ENCODE data around the gene ARHGEF39. TPM values are rescaled to one million over a fixed set of nuclear protein-coding genes. Genes with fewer than 3 reads are reported as not detected.

ARHGEF39 gene
- polyA plus RNA-seq, 2 of the 4 experiments (the other 2 are of a cell fraction): 17.6 to 19.5 TPM

DNA sequence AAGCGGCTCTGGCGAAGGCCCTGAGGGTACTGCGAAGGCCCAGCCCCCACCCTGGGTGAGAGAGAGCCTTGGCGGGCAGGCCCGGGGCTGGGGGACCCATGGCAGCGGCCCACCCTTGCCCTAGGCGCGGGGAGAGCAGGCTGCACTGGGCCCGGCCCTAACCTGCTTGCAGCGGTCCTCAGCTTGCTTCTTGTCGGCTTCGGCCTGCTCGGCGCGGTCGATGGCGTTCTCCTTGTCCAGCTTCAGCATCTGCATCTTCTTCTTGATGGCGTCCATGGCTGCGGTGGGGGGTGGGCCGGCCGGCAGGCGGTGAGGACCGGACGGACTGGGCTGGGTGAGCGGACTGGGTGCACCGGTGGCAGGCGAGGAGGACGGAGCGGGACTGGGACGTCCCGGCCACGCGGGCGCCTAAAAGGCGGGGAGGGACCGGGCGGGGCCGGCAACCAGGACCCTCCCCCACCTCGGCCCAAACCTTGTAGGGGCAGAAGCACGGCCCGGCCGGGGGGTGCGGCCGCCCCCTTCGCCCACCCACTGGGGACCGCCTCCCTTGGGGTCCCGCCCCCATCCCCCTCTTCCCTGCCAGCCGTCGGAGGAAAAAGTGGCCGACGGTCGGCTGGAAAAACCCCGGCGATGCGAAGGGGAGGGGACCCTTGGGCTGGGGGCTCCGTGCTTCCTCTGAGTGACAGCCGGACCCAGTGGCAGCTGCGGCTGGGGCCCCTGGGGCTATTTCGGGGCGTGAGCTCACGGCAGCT, 24.7 kb upstream of the ARHGEF39 start, which contains the start of gene TPM2 (continued):
- TF ChIP-seq POLR2AphosphoS2 (conservative IDR thresholded peaks at IDR 0.05; ENCODE audit: low read length) (no peak), TP53 (CRISPR knock-in tag; IDR thresholded peaks at IDR 0.05) (0 out of 2 replicates have a peak, but pooled peaks have one; percentile 17), ESRRA (IDR thresholded peaks at IDR 0.05; ENCODE audit: borderline replicate concordance, low read length) (no peak), POLR2A (IDR thresholded peaks at IDR 0.05; ENCODE audit: low read length) (peak; percentile 99), GATA3 (IDR thresholded peaks at IDR 0.05; ENCODE audit: borderline replicate concordance) (peak; percentile 30; the same call in 1 of the 2 replicates), MAX (IDR thresholded peaks at IDR 0.05) (peak; percentile 91), PHF8 (IDR thresholded peaks at IDR 0.05; ENCODE audit: borderline replicate concordance, low read depth) (peak; percentile 66), JUN (IDR thresholded peaks at IDR 0.05) (peak; percentile 33 to 94; a peak in 4 of 5 replicates), ZSCAN20 (CRISPR knock-in tag; IDR thresholded peaks at IDR 0.05) (no peak), CHD2 (IDR thresholded peaks at IDR 0.05; ENCODE audit: low read length, partially characterized antibody) (no peak), FOSB (CRISPR knock-in tag; IDR thresholded peaks at IDR 0.05) (no peak)
- TF ChIP-seq, protein P1, sequence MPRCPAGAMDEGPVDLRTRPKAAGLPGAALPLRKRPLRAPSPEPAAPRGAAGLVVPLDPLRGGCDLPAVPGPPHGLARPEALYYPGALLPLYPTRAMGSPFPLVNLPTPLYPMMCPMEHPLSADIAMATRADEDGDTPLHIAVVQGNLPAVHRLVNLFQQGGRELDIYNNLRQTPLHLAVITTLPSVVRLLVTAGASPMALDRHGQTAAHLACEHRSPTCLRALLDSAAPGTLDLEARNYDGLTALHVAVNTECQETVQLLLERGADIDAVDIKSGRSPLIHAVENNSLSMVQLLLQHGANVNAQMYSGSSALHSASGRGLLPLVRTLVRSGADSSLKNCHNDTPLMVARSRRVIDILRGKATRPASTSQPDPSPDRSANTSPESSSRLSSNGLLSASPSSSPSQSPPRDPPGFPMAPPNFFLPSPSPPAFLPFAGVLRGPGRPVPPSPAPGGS (IDR thresholded peaks at IDR 0.05): peak; percentile 97
- TF ChIP-seq, protein P2, sequence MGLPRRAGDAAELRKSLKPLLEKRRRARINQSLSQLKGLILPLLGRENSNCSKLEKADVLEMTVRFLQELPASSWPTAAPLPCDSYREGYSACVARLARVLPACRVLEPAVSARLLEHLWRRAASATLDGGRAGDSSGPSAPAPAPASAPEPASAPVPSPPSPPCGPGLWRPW (IDR thresholded peaks at IDR 0.05): no peak

- ATAC-seq (peak in 1 of 2 experiments; percentile 5; a peak in 2 of 6 replicates), DNase-seq (ENCODE audit: low read depth in 1 of 2, low spot score in 1 of 2) (peak in 1 of 2 experiments; percentile 25), FAIRE-seq (no peak)
- POLR2A ChIA-PET: interaction anchor here (0.5 to 4.3 kb wide), 10 partner anchors 8 to 59 kb away, joined by 3 to 23 read pairs (median 6); partner anchors contain the start of genes ARHGEF39, CA9, CCDC107 and CREB3
- CTCF ChIA-PET: interaction anchor here (0.9 to 32.5 kb wide), 7 partner anchors 8 to 222 kb away, joined by 3 to 758 read pairs (median 11); partner anchors contain the start of genes ARHGEF39, CA9, CCDC107 and CREB3
- 2% methylated on average over 12 of the region's 12 CpGs for WGBS (ENCODE audit: missing lambda C conversion rate)
- H3K27ac ChIP-seq: peak overlapping the region; percentile 93 to 99
- H3K4me1 ChIP-seq: peaks cover 41% of the 10 kb centered on the region
- TF ChIP-seq GATA3 (IDR thresholded peaks at IDR 0.05; ENCODE audit: borderline replicate concordance): no peak
- TF ChIP-seq FOSL2 (IDR thresholded peaks at IDR 0.05): peak; percentile 14; the same call in 1 of the 2 replicates
- peak; percentile 51; the same call in 1 of the 2 replicates for TF ChIP-seq FOSL2 (CRISPR knock-in tag; IDR thresholded peaks at IDR 0.05)
- TF ChIP-seq ZSCAN20 (CRISPR knock-in tag; IDR thresholded peaks at IDR 0.05): no peak
- H3K9me3 ChIP-seq: no peaks in the 10 kb centered on the region
- H3K4me3 ChIP-seq: peak overlapping the region; percentile 87
- peak overlapping the region; percentile 79 for H3K4me2 ChIP-seq
Observed at GRCh38 chr9:35688558-35689541, 23.9 kb upstream of the ARHGEF39 start.

- no peak for DNase-seq (ENCODE audit: low read depth in 1 of 2, low spot score in 1 of 2)
- H3K4me2 ChIP-seq: peak overlapping the region; percentile 79
- ChIA-PET POLR2A (interaction anchor here (0.5 to 4.3 kb wide), 5 partner anchors 9 to 44 kb away, joined by 3 to 18 read pairs (median 5); partner anchors contain the start of genes ARHGEF39, CA9, CREB3 and TLN1), CTCF (interaction anchor here (0.9 to 32.5 kb wide), 6 partner anchors 8 to 223 kb away, joined by 3 to 758 read pairs (median 42); partner anchors contain the start of genes ARHGEF39, CA9, CCDC107 and CREB3)
- H3K27ac ChIP-seq: peak overlapping the region; percentile 93 to 99
- no peaks in the 10 kb centered on the region for H3K9me3 ChIP-seq
- no peak for FAIRE-seq
- H3K4me1 ChIP-seq: peaks cover 41% of the 10 kb centered on the region
- ATAC-seq: no peak
- WGBS (ENCODE audit: missing lambda C conversion rate): 80% methylated on average over 2 of the region's 2 CpGs
- peak overlapping the region; percentile 87 for H3K4me3 ChIP-seq
- TF ChIP-seq, protein P3, sequence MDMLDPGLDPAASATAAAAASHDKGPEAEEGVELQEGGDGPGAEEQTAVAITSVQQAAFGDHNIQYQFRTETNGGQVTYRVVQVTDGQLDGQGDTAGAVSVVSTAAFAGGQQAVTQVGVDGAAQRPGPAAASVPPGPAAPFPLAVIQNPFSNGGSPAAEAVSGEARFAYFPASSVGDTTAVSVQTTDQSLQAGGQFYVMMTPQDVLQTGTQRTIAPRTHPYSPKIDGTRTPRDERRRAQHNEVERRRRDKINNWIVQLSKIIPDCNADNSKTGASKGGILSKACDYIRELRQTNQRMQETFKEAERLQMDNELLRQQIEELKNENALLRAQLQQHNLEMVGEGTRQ (IDR thresholded peaks at IDR 0.05): no peak
- TF ChIP-seq MAFK (IDR thresholded peaks at IDR 0.05; ENCODE audit: partially characterized antibody) (no peak), HOXA7 (CRISPR knock-in tag; IDR thresholded peaks at IDR 0.05) (no peak), CBX2 (IDR thresholded peaks at IDR 0.05; ENCODE audit: borderline replicate concordance, low read depth) (no peak), RAD21 (conservative IDR thresholded peaks at IDR 0.05 in 1 of 2, IDR thresholded peaks at IDR 0.05 in 1 of 2) (no peak), POLR2AphosphoS2 (conservative IDR thresholded peaks at IDR 0.05; ENCODE audit: low read length) (no peak), ZNF302 (CRISPR knock-in tag; IDR thresholded peaks at IDR 0.05) (no peak), NPAS2 (CRISPR knock-in tag; IDR thresholded peaks at IDR 0.05; ENCODE audit: borderline replicate concordance) (no peak), KDM5A (IDR thresholded peaks at IDR 0.05) (no peak), MAZ (IDR thresholded peaks at IDR 0.05; ENCODE audit: borderline replicate concordance, low read depth, low read length) (no peak), FOSB (CRISPR knock-in tag; IDR thresholded peaks at IDR 0.05) (no peak), PHF8 (IDR thresholded peaks at IDR 0.05; ENCODE audit: borderline replicate concordance, low read depth) (no peak), ESRRA (IDR thresholded peaks at IDR 0.05; ENCODE audit: borderline replicate concordance, low read length) (no peak), CBX8 (IDR thresholded peaks at IDR 0.05) (no peak), NR3C1 (IDR thresholded peaks at IDR 0.05) (no peak), JUNB (IDR thresholded peaks at IDR 0.05) (no peak)
- TF ChIP-seq, protein P4, sequence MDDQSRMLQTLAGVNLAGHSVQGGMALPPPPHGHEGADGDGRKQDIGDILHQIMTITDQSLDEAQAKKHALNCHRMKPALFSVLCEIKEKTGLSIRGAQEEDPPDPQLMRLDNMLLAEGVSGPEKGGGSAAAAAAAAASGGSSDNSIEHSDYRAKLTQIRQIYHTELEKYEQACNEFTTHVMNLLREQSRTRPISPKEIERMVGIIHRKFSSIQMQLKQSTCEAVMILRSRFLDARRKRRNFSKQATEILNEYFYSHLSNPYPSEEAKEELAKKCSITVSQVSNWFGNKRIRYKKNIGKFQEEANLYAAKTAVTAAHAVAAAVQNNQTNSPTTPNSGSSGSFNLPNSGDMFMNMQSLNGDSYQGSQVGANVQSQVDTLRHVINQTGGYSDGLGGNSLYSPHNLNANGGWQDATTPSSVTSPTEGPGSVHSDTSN (IDR thresholded peaks at IDR 0.05): no peak
Observed at GRCh38 chr9:35687972-35688557, 23.1 kb upstream of the ARHGEF39 start.

Measured in A549 (cell line).